ENCODE results near the gene SF3B6.
"Not testable (repeated sequence)": the region's sequence is repeated elsewhere in the genome, so short reads cannot be mapped to it uniquely, and the experiment has no call there.

The SF3B6 gene

GRCh38 chr2:24046599-24046929, 29.6 kb downstream of the SF3B6 start:
- peak overlapping the region; percentile 71 for H3K4me3 ChIP-seq (ENCODE audit: low read length)
- no peak for TF ChIP-seq CTCF (IDR thresholded peaks at IDR 0.05; ENCODE audit: insufficient read depth, low read depth, low read length, missing control alignments)
- DNase-seq (ENCODE audit: low read depth), result no peak

GRCh38 chr2:24045511-24046508, 30.3 kb downstream of the SF3B6 start:
- no peak overlapping the region for H3K4me3 ChIP-seq (ENCODE audit: low read length)
- DNase-seq (ENCODE audit: low read depth), result no peak
- TF ChIP-seq CTCF (IDR thresholded peaks at IDR 0.05; ENCODE audit: insufficient read depth, low read depth, low read length, missing control alignments), result no peak

GRCh38 chr2:24043133-24043532, 33.0 kb downstream of the SF3B6 start:
- not testable (repeated sequence) for H3K4me3 ChIP-seq (ENCODE audit: low read length); DNase-seq (ENCODE audit: low read depth)

- no peak for TF ChIP-seq CTCF (IDR thresholded peaks at IDR 0.05; ENCODE audit: insufficient read depth, low read depth, low read length, missing control alignments)
- peak; percentile 38 for DNase-seq (ENCODE audit: low read depth)
These were observed 35.6 kb downstream of the SF3B6 start for GRCh38 chr2:24040511-24040910.

GRCh38 chr2:24038786-24039499, 37.2 kb downstream of the SF3B6 start:
- no peak for TF ChIP-seq CTCF (IDR thresholded peaks at IDR 0.05; ENCODE audit: insufficient read depth, low read depth, low read length, missing control alignments)

More at GRCh38 chr2:24040511-24040910, 35.6 kb downstream of the SF3B6 start:
- H3K4me3 ChIP-seq (ENCODE audit: low read length), result no peak overlapping the region

GRCh38 chr2:24026233-24026632, 49.9 kb downstream of the SF3B6 start:
- H3K4me3 ChIP-seq (ENCODE audit: low read length), result no peak overlapping the region
- no peak for TF ChIP-seq CTCF (IDR thresholded peaks at IDR 0.05; ENCODE audit: insufficient read depth, low read depth, low read length, missing control alignments)
- DNase-seq (ENCODE audit: low read depth), result no peak

More at GRCh38 chr2:24038786-24039499, 37.2 kb downstream of the SF3B6 start:
- H3K4me3 ChIP-seq (ENCODE audit: low read length), result no peak overlapping the region
- no peak for DNase-seq (ENCODE audit: low read depth)

- H3K4me3 ChIP-seq (ENCODE audit: low read length), result no peak overlapping the region
- no peak for TF ChIP-seq CTCF (IDR thresholded peaks at IDR 0.05; ENCODE audit: insufficient read depth, low read depth, low read length, missing control alignments)
- no peak for DNase-seq (ENCODE audit: low read depth)
These were observed 51.0 kb downstream of the SF3B6 start for GRCh38 chr2:24024996-24025663.

Measured in epithelial cell of esophagus (primary cell).